Epithelial cell of esophagus (primary cell): ENCODE data around the gene BOLA3.
A peak's percentile ranks its signal among the peaks of the same experiment; 100 is the strongest.

Source experiments
- DNase-seq: peaks from one replicate; pipeline ENCODE4 v3.0.0; 2010; ENCODE audit warnings: low read depth
- H3K4me3 ChIP-seq: 2 replicates; pipeline ENCODE4 v1.5.1; 2011; ENCODE audit warnings: mild to moderate bottlenecking, low read length, control low read depth
- CTCF ChIP-seq: IDR thresholded peaks from 2 replicates; pipeline ENCODE4 v1.5.1; 2011; ENCODE audit warnings: low read depth, mild to moderate bottlenecking, low read length, control low read depth, inconsistent platforms; ENCODE audit not compliant: insufficient read depth; ENCODE audit errors: missing control alignments

BOLA3 gene

GRCh38 chr2:74149247-74149525 is 1.5 kb upstream of the BOLA3 start:
- DNase-seq = no peak
- TF ChIP-seq CTCF = no peak
- H3K4me3 ChIP-seq = no peak overlapping the region

- peak overlapping the region; percentile 52 for H3K4me3 ChIP-seq
- TF ChIP-seq CTCF = no peak
- DNase-seq = no peak
Observed at GRCh38 chr2:74148457-74149246, 940 bp upstream of the BOLA3 start.

GRCh38 chr2:74146929-74147726 is 584 bp downstream of the BOLA3 start:
- DNase-seq = peak; percentile 37
- TF ChIP-seq CTCF = no peak
- peak overlapping the region; percentile 52 for H3K4me3 ChIP-seq

- TF ChIP-seq CTCF = peak; percentile 44
- DNase-seq = no peak
- H3K4me3 ChIP-seq = no peak overlapping the region
Observed at GRCh38 chr2:74142340-74142739, 5.4 kb downstream of the BOLA3 start.

- DNase-seq = no peak
- TF ChIP-seq CTCF = peak; percentile 10
- H3K4me3 ChIP-seq = no peak overlapping the region
Observed at GRCh38 chr2:74138600-74139323, 8.9 kb downstream of the BOLA3 start.

- no peak for TF ChIP-seq CTCF
- H3K4me3 ChIP-seq = no peak overlapping the region
- no peak for DNase-seq
Observed at GRCh38 chr2:74137651-74138599, 9.8 kb downstream of the BOLA3 start.
